Panc1 (cell line): Measurements from ENCODE around the gene MSLN. TPM values are rescaled to one million over a fixed set of nuclear protein-coding genes. Genes with fewer than 3 reads are reported as not detected.

Experiments
- ATAC-seq: fragments of 200-7000 bp; cut with Tn5 transposase; 2 replicates; pipeline ENCODE4 v1.9.1; 2020; ENCODE audit warnings: mild to moderate bottlenecking, moderate library complexity
- BruUV-seq: library from RNA; stranded (reverse); fragments of 400-500 nt; replicated peaks from 2 replicates; lab custom pipeline; 2021; lab: Mats Ljungman, UMichigan
- CTCF ChIA-PET: fragments of 300-600 bp; sonication (Branson Sonifier 250); formaldehyde crosslinking; loops from one replicate; lab custom pipeline; 2022; ENCODE audit warnings: antibody characterized with exemption; lab: Charles Lee
- POLR2A ChIA-PET: fragments of 300-600 bp; sonication (Branson Sonifier 250); formaldehyde crosslinking; loops from one replicate; lab custom pipeline; 2022; ENCODE audit warnings: antibody characterized with exemption; lab: Charles Lee
- DNase-seq: peaks from one replicate; pipeline ENCODE4 v3.0.0-alpha.2; 2010; ENCODE audit warnings: low read depth, low spot score
- H3K27ac ChIP-seq: 2 replicates; pipeline ENCODE4 v1.5.1; 2011; ENCODE audit warnings: mild to moderate bottlenecking, low read length, inconsistent platforms
- H3K27me3 ChIP-seq: fragments of 200-500 bp; sonication (Bioruptor generic); 2 replicates; pipeline ENCODE4 v1.6.0; 2014; ENCODE audit warnings: low read length, inconsistent platforms; ENCODE audit not compliant: control insufficient read depth, insufficient read depth
- H3K36me3 ChIP-seq: fragments of 200-500 bp; sonication (Bioruptor generic); 2 replicates; pipeline ENCODE4 v1.5.1; 2014; ENCODE audit warnings: inconsistent platforms, mild to moderate bottlenecking, low read length, moderate library complexity; ENCODE audit not compliant: control insufficient read depth, insufficient read depth
- H3K4me1 ChIP-seq: 2 replicates; pipeline ENCODE4 v1.5.1; 2011; ENCODE audit warnings: inconsistent platforms, mild to moderate bottlenecking, low read length, moderate library complexity; ENCODE audit not compliant: control insufficient read depth, insufficient read depth
- H3K4me3 ChIP-seq, 2 experiments: 2 replicates each; pipeline ENCODE4 v1.5.1; 2011 to 2012; ENCODE audit warnings: low read depth in 2 of 2, low read length in 2 of 2, mild to moderate bottlenecking in 2 of 2, inconsistent platforms in 1 of 2, moderate library complexity in 1 of 2
- H3K9me3 ChIP-seq: fragments of 200-500 bp; sonication (Bioruptor generic); 2 replicates; pipeline ENCODE4 v1.5.1; 2014; ENCODE audit warnings: low read depth, mild to moderate bottlenecking, inconsistent platforms, low read length, moderate library complexity; ENCODE audit not compliant: control insufficient read depth, insufficient read depth
- CTCF ChIP-seq: fragments of 450-650 bp; IDR thresholded peaks from 2 replicates; pipeline ENCODE4 v1.5.1; 2017; ENCODE audit warnings: mild to moderate bottlenecking
- POLR2AphosphoS5 ChIP-seq: IDR thresholded peaks from 2 replicates; pipeline ENCODE4 v1.6.1; 2012; ENCODE audit warnings: mild to moderate bottlenecking, low read depth, low read length, moderate library complexity
- REST ChIP-seq, 2 experiments: IDR thresholded peaks; 2 replicates each; pipeline ENCODE4 v1.6.1; 2011 to 2012; ENCODE audit warnings: low read depth in 2 of 2, control low read depth in 1 of 2, low read length in 1 of 2, mild to moderate bottlenecking in 1 of 2, moderate library complexity in 1 of 2; ENCODE audit not compliant: insufficient read depth in 1 of 2
- SIN3A ChIP-seq: IDR thresholded peaks from 2 replicates; pipeline ENCODE4 v1.6.1; 2012; ENCODE audit warnings: low read depth, mild to moderate bottlenecking, low read length, moderate library complexity, borderline replicate concordance; ENCODE audit not compliant: insufficient read depth
- TCF7L2 ChIP-seq: IDR thresholded peaks from 2 replicates; pipeline ENCODE4 v1.6.1; 2011; ENCODE audit warnings: mild to moderate bottlenecking, low read depth, low read length, inconsistent platforms
- in situ Hi-C: cut with HindIII; loops from 2 replicates; pipeline ENCODE4 v1.10.0; 2016; ENCODE audit warnings: low sequenced_read_pairs, low pct_unique_long_range_greater_than_20kb
- intact Hi-C: fragments of 100-400 bp; cut with micrococcal nuclease; formaldehyde crosslinking; loops from one replicate; pipeline ENCODE4 v1.10.0; 2022; ENCODE audit not compliant: unreplicated experiment
- total RNA-seq: library from RNA; stranded (reverse); gene quantifications from one replicate; pipeline ENCODE4 v1.2.1, GENCODE V29; 2021; ENCODE audit not compliant: unreplicated experiment

The MSLN gene
- total RNA-seq, 1 experiment from 2014 or later, result 1.1 TPM

GRCh38 chr16:765488-765865, 4.9 kb downstream of the MSLN start:
- in situ Hi-C loops, result no loop called here
- DNase-seq (no peak), ATAC-seq (no peak)
- Histone ChIP-seq H3K27me3 (no peaks in the 10 kb centered on the region), H3K4me3 (no peak overlapping the region), H3K36me3 (no peaks in the 10 kb centered on the region), H3K9me3 (no peaks in the 10 kb centered on the region), H3K27ac (no peak overlapping the region), H3K4me1 (peaks cover 17% of the 10 kb centered on the region)
- TF ChIP-seq POLR2AphosphoS5 (no peak), CTCF (no peak), TCF7L2 (no peak), REST (IDR thresholded peaks at IDR 0.05; ENCODE audit: insufficient read depth in 1 of 2, low read depth in 2 of 2, low read length in 1 of 2) (no peak), SIN3A (no peak)
- intact Hi-C loops, result no loop called here
- POLR2A ChIA-PET, result interaction anchor here (1.1 kb wide), 1 partner anchor 11 kb away, joined by 11 read pairs; no protein-coding TSS in a partner anchor
- no TSS peak for BruUV-seq
- CTCF ChIA-PET, result no interaction called here

GRCh38 chr16:766008-766819, 5.7 kb downstream of the MSLN start:
- in situ Hi-C loops, result no loop called here
- H3K27ac ChIP-seq, result no peak overlapping the region
- H3K36me3 ChIP-seq, result no peaks in the 10 kb centered on the region
- no peak overlapping the region for H3K4me3 ChIP-seq
- no peak for DNase-seq
- TF ChIP-seq CTCF, result no peak
- ChIA-PET POLR2A (interaction anchor here (1.1 kb wide), 1 partner anchor 11 kb away, joined by 11 read pairs; no protein-coding TSS in a partner anchor), CTCF (interaction anchor here (0.5 kb wide), 1 partner anchor 20 kb away, joined by 3 read pairs; no protein-coding TSS in a partner anchor)
- BruUV-seq, result no TSS peak
- H3K9me3 ChIP-seq, result no peaks in the 10 kb centered on the region
- peaks cover 10% of the 10 kb centered on the region for H3K4me1 ChIP-seq
- no peaks in the 10 kb centered on the region for H3K27me3 ChIP-seq
- no peak for ATAC-seq
- intact Hi-C loops, result no loop called here
